IMR-90 (cell line): ENCODE results near the gene USP31. TPM values are rescaled to one million over a fixed set of nuclear protein-coding genes. Genes with fewer than 3 reads are reported as not detected.

Experiments used
- ATAC-seq: fragments of 200-7000 bp; cut with Tn5 transposase; 2 replicates; pipeline ENCODE4 v1.9.1; 2020; ENCODE audit warnings: low read depth, mild to moderate bottlenecking, moderate library complexity
- BruUV-seq: library from RNA; stranded (reverse); fragments of 400-500 nt; replicated peaks from 2 replicates; lab custom pipeline; 2021; lab: Mats Ljungman, UMichigan
- CTCF ChIA-PET: fragments of 300-600 bp; formaldehyde crosslinking; extraction: SDS; loops from one replicate; lab custom pipeline; 2021; ENCODE audit warnings: antibody characterized with exemption; lab: Yijun Ruan, JAX
- POLR2A ChIA-PET: fragments of 300-600 bp; sonication (Branson Sonifier 250); formaldehyde crosslinking; loops from one replicate; lab custom pipeline; 2022; ENCODE audit warnings: antibody characterized with exemption; ENCODE audit not compliant: unreplicated experiment; lab: Charles Lee
- DNase-seq: peaks from one replicate; pipeline ENCODE4 v3.0.0; 2013
- H2AFZ ChIP-seq: replicated peaks from 2 replicates; pipeline ENCODE3; 2013; ENCODE audit warnings: low read length, mild to moderate bottlenecking; ENCODE audit not compliant: poor library complexity
- H2AK5ac ChIP-seq: 2 replicates; pipeline ENCODE4 v1.6.1; 2013; ENCODE audit warnings: low read depth, low read length, inconsistent platforms
- H2AK9ac ChIP-seq: replicated peaks from 2 replicates; pipeline ENCODE3; 2013; ENCODE audit warnings: mild to moderate bottlenecking, low read depth, low read length, moderate library complexity; ENCODE audit not compliant: poor library complexity
- H2BK120ac ChIP-seq: 2 replicates; pipeline ENCODE4 v1.6.1; 2013; ENCODE audit warnings: low read depth, low read length, inconsistent platforms
- H2BK15ac ChIP-seq: 3 replicates; pipeline ENCODE4 v1.6.1; 2013; ENCODE audit warnings: low read depth, low read length, inconsistent platforms
- H2BK20ac ChIP-seq: 2 replicates; pipeline ENCODE4 v1.6.1; 2013; ENCODE audit warnings: low read depth, mild to moderate bottlenecking, inconsistent platforms, low read length, moderate library complexity
- H2BK5ac ChIP-seq: 2 replicates; pipeline ENCODE4 v1.6.1; 2013; ENCODE audit warnings: mild to moderate bottlenecking, low read depth, low read length, inconsistent platforms; ENCODE audit not compliant: poor library complexity, severe bottlenecking
- H3K14ac ChIP-seq: replicated peaks from 2 replicates; pipeline ENCODE4 v1.6.1; 2013; ENCODE audit warnings: low read depth, low read length, inconsistent platforms
- H3K18ac ChIP-seq: 2 replicates; pipeline ENCODE4 v1.6.1; 2013; ENCODE audit warnings: low read depth, low read length, control low read depth
- H3K23ac ChIP-seq: 2 replicates; pipeline ENCODE4 v1.6.1; 2013; ENCODE audit warnings: low read depth, low read length, inconsistent platforms
- H3K27ac ChIP-seq: 2 replicates; pipeline ENCODE4 v1.5.1; 2013; ENCODE audit warnings: mild to moderate bottlenecking, control low read depth, low read length; ENCODE audit not compliant: insufficient read depth
- H3K27me3 ChIP-seq: 2 replicates; pipeline ENCODE4 v1.6.1; 2013; ENCODE audit warnings: low read length; ENCODE audit not compliant: control insufficient read depth, insufficient read depth
- H3K36me3 ChIP-seq: 2 replicates; pipeline ENCODE4 v1.6.1; 2013; ENCODE audit warnings: low read length, mixed read lengths; ENCODE audit not compliant: control insufficient read depth, insufficient read depth
- H3K4ac ChIP-seq: 2 replicates; pipeline ENCODE4 v1.6.1; 2013; ENCODE audit warnings: low read depth, low read length, inconsistent platforms
- H3K4me1 ChIP-seq: 2 replicates; pipeline ENCODE4 v1.6.1; 2013; ENCODE audit warnings: low read length, mixed read lengths; ENCODE audit not compliant: control insufficient read depth, insufficient read depth
- H3K4me2 ChIP-seq: 2 replicates; pipeline ENCODE4 v1.6.1; 2013; ENCODE audit warnings: low read depth, mild to moderate bottlenecking, control low read depth, low read length, moderate library complexity
- H3K4me3 ChIP-seq: 2 replicates; pipeline ENCODE4 v1.5.1; 2013; ENCODE audit warnings: low read depth, mild to moderate bottlenecking, control low read depth, low read length, moderate library complexity; ENCODE audit not compliant: insufficient read depth
- H3K56ac ChIP-seq: 2 replicates; pipeline ENCODE4 v1.6.1; 2013; ENCODE audit warnings: low read length, inconsistent platforms; ENCODE audit not compliant: insufficient read depth; ENCODE audit errors: extremely low read depth
- H3K79me1 ChIP-seq, 2 experiments: 2 replicates each; pipeline ENCODE4 v1.6.1; 2013; ENCODE audit warnings: low read length in 2 of 2, inconsistent platforms in 1 of 2, low read depth in 1 of 2
- H3K9ac ChIP-seq: 2 replicates; pipeline ENCODE4 v1.6.1; 2013; ENCODE audit warnings: low read depth, low read length, control low read depth
- H3K9me1 ChIP-seq: 2 replicates; pipeline ENCODE4 v1.6.1; 2013; ENCODE audit warnings: low read length, inconsistent platforms; ENCODE audit not compliant: insufficient read depth
- H3K9me3 ChIP-seq: 2 replicates; pipeline ENCODE4 v1.6.1; 2013; ENCODE audit warnings: low read length; ENCODE audit not compliant: control insufficient read depth, insufficient read depth
- H4K20me1 ChIP-seq: 2 replicates; pipeline ENCODE4 v1.6.1; 2013; ENCODE audit warnings: low read length, inconsistent platforms; ENCODE audit not compliant: insufficient read depth
- H4K5ac ChIP-seq: 2 replicates; pipeline ENCODE4 v1.6.1; 2013; ENCODE audit warnings: mild to moderate bottlenecking, low read depth, low read length, control low read depth
- H4K8ac ChIP-seq, 2 experiments: 2 replicates each; pipeline ENCODE4 v1.6.1; 2013; ENCODE audit warnings: low read depth in 2 of 2, low read length in 2 of 2, control low read depth in 1 of 2, inconsistent platforms in 1 of 2
- H4K91ac ChIP-seq: 2 replicates; pipeline ENCODE4 v1.6.1; 2013; ENCODE audit warnings: low read depth, low read length, inconsistent platforms; ENCODE audit not compliant: insufficient read depth
- CEBPB ChIP-seq: IDR thresholded peaks from 2 replicates; pipeline ENCODE4 v1.6.1; 2012; ENCODE audit warnings: low read depth, low read length, improper control_type of control experiment
- MAFK ChIP-seq: IDR thresholded peaks from 2 replicates; pipeline ENCODE4 v1.6.1; 2012; ENCODE audit warnings: low read depth, low read length, improper control_type of control experiment
- POLR2A ChIP-seq: IDR thresholded peaks from 2 replicates; pipeline ENCODE4 v1.6.1; 2012; ENCODE audit warnings: mild to moderate bottlenecking, low read depth, low read length
- RAD21 ChIP-seq: IDR thresholded peaks from 2 replicates; pipeline ENCODE4 v1.6.1; 2012; ENCODE audit warnings: low read length, improper control_type of control experiment
- WGBS, 2 experiments: methylation state at CpG; one replicate each; pipeline versions ENCODE4 v1.1.5 to v1.1.7; 2013; ENCODE audit warnings: missing lambda C conversion rate in 2 of 2; ENCODE audit not compliant: insufficient read length in 1 of 2; ENCODE audit errors: extremely low coverage in 2 of 2; 5-methylcytosine and 5-hydroxymethylcytosine counted together
- dilution Hi-C: fragments of 300-500 bp; cut with HindIII; formaldehyde crosslinking; loops from one replicate; pipeline ENCODE4 v1.14.3; 2018; ENCODE audit warnings: low sequenced_read_pairs; ENCODE audit not compliant: unreplicated experiment
- in situ Hi-C: fragments of 300-500 bp; cut with MboI; formaldehyde crosslinking; loops from 3 replicates; pipeline ENCODE4 v1.14.3; 2019; ENCODE audit warnings: low sequenced_read_pairs, inconsistent platforms, mixed read lengths
- intact Hi-C: fragments of 100-400 bp; cut with micrococcal nuclease; formaldehyde crosslinking; loops from 2 replicates; pipeline ENCODE4 v1.10.0; 2022
- polyA plus RNA-seq, 3 experiments: library from polyadenylated mRNA; depleted of rRNA; stranded (reverse); fragments of >200 nt; gene quantifications; 2 replicates each; pipeline ENCODE4 v1.2.3, GENCODE V29; 2012; ENCODE audit warnings: low replicate concordance in 1 of 3
- total RNA-seq: library from RNA; depleted of rRNA; stranded (reverse); fragments of >200 nt; gene quantifications from 2 replicates; pipeline ENCODE4 v1.2.3, GENCODE V29; 2012

The USP31 gene
- total and polyA plus RNA-seq, 2 of the 4 experiments (the other 2 are of a cell fraction): 2.9 to 3.4 TPM

- Histone ChIP-seq H3K79me1 (peaks cover 22 to 33% of the 10 kb centered on the region in 2 experiments), H3K36me3 (no peaks in the 10 kb centered on the region), H3K23ac (no peak overlapping the region), H2BK20ac (no peak overlapping the region), H3K9ac (no peak overlapping the region), H3K27me3 (no peaks in the 10 kb centered on the region), H2BK5ac (no peak overlapping the region), H3K9me1 (peaks cover 3% of the 10 kb centered on the region; the same call in 1 of the 2 replicates), H3K4me2 (peak overlapping the region; percentile 77), H2AK9ac (no peak overlapping the region), H3K4me3 (no peak overlapping the region), H3K14ac (no peak overlapping the region), H2AK5ac (no peak overlapping the region), H4K91ac (no peak overlapping the region), H2BK15ac (no peak overlapping the region), H3K56ac (no peak overlapping the region), H3K4ac (no peak overlapping the region), H2AFZ (no peak overlapping the region), H3K27ac (no peak overlapping the region), H4K20me1 (peaks cover 44% of the 10 kb centered on the region), H2BK120ac (no peak overlapping the region), H3K18ac (peak overlapping the region; percentile 23; the same call in 1 of the 2 replicates), H4K8ac (no peak overlapping the region), H3K4me1 (peaks cover 13% of the 10 kb centered on the region), H3K9me3 (peaks cover 4% of the 10 kb centered on the region; the same call in 1 of the 2 replicates), H4K5ac (peak overlapping the region; percentile 50; the same call in 1 of the 2 replicates)
- POLR2A ChIA-PET: interaction anchor here (1.2 kb wide), 1 partner anchor 16 kb away, joined by 3 read pairs; no protein-coding TSS in a partner anchor
- in situ Hi-C loops (no loop called here), intact Hi-C loops (no loop called here), dilution Hi-C loops (no loop called here)
- TF ChIP-seq POLR2A (no peak), RAD21 (no peak), MAFK (no peak), CEBPB (no peak)
- WGBS, 2 experiments: 59 to 100% methylated on average over 2 to 4 of the region's 11 CpGs
- CTCF ChIA-PET: no interaction called here
- ATAC-seq (peak; percentile 46; the same call in 1 of the 2 replicates), DNase-seq (peak; percentile 28)
- BruUV-seq: no TSS peak
Measured at GRCh38 chr16:23132775-23133463, 16.3 kb downstream of the USP31 start.
